GM20000 (cell line): ENCODE data around the gene MPDU1.

Experiments
- DNase-seq: peaks from one replicate; pipeline ENCODE4 v3.0.0; 2012; ENCODE audit warnings: low spot score
- CTCF ChIP-seq: IDR thresholded peaks from 2 replicates; pipeline ENCODE4 v1.5.1; 2012; ENCODE audit warnings: mild to moderate bottlenecking, control low read depth; ENCODE audit errors: extremely low read depth, missing control alignments

Gene MPDU1

GRCh38 chr17:7549401-7550055 lies 34.1 kb upstream of the MPDU1 start:
- peak; percentile 52 for DNase-seq
- TF ChIP-seq CTCF: no peak

GRCh38 chr17:7550344-7550743 lies 33.3 kb upstream of the MPDU1 start:
- no peak for TF ChIP-seq CTCF
- DNase-seq: no peak

GRCh38 chr17:7551396-7551795 lies 32.3 kb upstream of the MPDU1 start:
- no peak for TF ChIP-seq CTCF
- DNase-seq: no peak

GRCh38 chr17:7552621-7553051 lies 31.0 kb upstream of the MPDU1 start:
- no peak for TF ChIP-seq CTCF
- DNase-seq: peak; percentile 82

GRCh38 chr17:7553356-7553755 lies 30.3 kb upstream of the MPDU1 start:
- TF ChIP-seq CTCF: no peak
- DNase-seq: no peak

GRCh38 chr17:7555320-7555948 lies 28.2 kb upstream of the MPDU1 start:
- no peak for TF ChIP-seq CTCF
- DNase-seq: no peak

GRCh38 chr17:7556627-7557026 lies 27.0 kb upstream of the MPDU1 start:
- TF ChIP-seq CTCF: no peak
- no peak for DNase-seq
